ENCODE results near the gene SMNDC1.
"Not testable (repeated sequence)": the region's sequence is repeated elsewhere in the genome, so short reads cannot be mapped to it uniquely, and the experiment has no call there.

Gene SMNDC1

DNA sequence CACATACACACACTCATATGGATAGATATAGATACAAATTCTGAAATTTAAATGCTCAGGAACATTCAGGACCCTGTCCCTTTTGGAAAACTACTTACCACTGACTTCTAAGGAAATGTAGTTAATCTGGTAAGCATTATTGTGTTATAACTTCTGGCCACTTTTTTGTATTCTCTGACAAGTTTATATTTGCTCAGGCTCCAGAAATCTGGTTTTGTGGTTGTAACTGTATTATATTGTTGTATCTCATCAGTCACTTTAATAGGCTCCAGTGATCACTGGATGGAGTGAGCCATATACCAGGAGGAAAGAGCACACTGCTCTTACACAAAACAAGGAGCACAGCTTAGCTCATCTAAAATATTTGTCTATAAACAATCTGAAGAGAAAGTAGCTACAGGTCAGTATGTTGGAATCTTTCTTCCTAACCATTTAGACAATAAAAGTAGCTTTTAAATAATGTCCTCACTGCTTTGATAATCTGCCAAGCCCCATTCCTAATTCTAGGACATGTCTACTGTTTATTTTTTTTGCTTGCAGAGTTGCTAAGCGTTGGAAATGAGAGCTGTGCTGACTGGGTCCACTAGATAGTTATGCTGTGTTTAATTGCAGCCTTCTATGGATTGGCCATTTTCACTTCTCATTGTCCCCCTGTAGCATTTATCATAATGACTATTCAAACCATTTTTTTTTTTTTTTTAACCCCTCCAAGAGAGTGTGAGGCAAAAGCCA lies 43.8 kb downstream of the SMNDC1 start:
- in situ Hi-C loops (cut with MboI; ENCODE audit: low sequenced_read_pairs), result no loop called here

DNA sequence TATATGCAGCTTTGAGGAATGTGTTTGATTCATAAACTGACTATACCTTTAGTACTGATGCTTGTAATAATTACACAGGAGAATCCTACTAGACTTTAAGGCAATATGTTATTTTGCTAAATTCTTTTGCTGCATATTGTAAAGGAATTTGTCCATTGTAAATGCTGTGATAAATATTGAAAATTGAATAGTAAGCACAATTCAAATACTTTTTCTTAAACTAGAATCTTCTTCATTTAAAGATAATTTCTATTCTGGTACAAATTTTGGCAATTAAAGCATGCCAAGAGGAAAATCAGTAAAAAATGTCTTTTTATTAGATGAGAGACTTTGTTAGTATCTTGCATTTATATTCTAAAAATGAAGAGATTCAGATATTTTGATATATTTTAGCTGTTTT lies 45.4 kb downstream of the SMNDC1 start:
- in situ Hi-C loops (cut with MboI; ENCODE audit: low sequenced_read_pairs), result no loop called here

DNA sequence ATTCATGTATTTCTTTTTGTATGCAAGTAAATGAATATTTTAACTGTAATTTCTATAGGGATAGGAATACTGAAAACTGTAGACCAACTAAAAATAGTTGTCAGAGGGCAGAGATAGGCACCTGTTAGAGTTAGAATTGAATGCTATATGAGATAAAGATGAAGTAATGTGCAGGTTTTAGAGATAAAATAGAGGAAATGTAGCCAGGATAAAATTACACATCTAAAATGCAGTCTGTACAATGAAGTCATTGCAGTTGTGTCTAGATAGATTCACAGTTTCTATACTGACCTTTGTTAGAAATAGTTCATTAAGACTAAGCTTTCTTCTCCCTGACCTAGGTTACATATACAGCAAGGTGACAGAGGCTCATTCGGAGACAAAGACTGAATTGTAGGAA lies 46.2 kb downstream of the SMNDC1 start:
- in situ Hi-C loops (cut with MboI; ENCODE audit: low sequenced_read_pairs), result no loop called here

DNA sequence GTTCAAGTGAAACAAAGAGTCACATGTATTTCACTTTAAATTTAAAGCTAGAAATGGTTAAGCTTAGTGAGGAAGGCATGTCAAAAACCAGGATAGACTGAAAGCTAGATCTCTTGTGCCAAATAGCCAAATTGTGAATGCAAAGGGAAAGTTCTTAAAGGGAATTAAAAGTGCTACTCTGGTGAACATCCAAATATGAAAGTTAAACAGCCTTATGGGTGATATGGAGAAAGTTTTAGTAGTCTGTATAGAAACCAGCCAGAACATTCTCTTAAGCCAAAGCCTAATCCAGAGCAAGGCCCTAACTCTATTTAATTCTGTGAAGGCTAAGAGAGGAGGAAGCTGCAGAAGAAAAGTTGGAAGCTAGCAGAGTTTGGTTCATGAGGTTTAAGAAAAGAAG lies 50.3 kb downstream of the SMNDC1 start:
- in situ Hi-C loops (cut with MboI; ENCODE audit: low sequenced_read_pairs), result no loop called here

DNA sequence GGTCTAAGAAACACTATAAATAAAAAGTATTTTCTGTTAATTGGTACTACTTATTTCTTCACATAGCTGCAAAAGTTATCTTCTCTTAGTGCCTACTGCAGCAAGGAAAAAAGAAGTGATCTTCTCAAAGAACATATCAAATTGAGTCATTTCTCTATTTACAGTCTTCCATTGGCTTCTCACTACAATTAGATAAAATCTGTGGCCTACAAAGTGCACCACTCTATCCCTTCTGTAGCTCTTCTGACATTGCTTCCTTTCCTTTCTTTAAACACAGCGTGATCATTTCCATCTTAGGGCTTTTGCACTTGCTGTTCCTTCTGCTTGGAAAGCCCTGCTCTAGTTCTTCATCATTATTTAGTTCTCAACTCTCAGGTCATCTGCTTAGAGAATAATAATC lies 52.6 kb downstream of the SMNDC1 start:
- in situ Hi-C loops (cut with MboI; ENCODE audit: low sequenced_read_pairs), result no loop called here

DNA sequence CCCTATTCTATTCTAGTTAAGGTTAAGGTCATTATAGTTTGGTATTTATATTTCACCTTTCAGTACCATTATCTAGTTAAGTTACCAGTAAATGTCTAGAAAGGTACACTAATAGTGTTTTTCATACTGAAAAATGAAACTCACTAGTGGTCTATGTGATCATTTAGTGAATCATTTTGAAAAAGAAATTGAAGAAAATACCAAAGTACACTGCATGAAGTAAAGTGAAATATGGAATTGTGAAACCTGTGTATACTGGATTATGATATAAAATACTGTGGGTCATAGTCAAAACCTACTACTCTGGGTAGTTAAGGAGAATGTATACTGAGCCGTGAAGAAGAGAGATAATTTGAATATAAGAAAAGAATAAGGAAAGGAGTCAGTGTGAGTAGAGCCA lies 53.3 kb downstream of the SMNDC1 start:
- in situ Hi-C loops (cut with MboI; ENCODE audit: low sequenced_read_pairs), result not testable (repeated sequence)

DNA sequence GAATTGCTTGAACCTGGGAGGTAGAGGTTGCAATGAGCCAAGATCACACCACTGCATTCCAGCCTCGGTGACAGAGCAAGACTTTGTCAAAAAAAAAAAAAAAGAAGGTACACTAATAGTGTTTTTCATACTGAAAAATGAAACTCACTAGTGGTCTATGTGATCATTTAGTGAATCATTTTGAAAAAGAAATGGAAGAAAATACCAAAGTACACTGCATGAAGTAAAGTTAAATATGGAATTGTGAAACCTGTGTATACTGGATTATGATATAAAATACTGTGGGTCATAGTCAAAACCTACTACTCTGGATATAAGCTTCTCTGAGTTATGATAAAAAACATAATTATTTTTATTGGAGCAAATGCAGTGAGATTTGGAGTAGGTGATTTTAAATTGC lies 55.2 kb downstream of the SMNDC1 start:
- in situ Hi-C loops (cut with MboI; ENCODE audit: low sequenced_read_pairs), result not testable (repeated sequence)

DNA sequence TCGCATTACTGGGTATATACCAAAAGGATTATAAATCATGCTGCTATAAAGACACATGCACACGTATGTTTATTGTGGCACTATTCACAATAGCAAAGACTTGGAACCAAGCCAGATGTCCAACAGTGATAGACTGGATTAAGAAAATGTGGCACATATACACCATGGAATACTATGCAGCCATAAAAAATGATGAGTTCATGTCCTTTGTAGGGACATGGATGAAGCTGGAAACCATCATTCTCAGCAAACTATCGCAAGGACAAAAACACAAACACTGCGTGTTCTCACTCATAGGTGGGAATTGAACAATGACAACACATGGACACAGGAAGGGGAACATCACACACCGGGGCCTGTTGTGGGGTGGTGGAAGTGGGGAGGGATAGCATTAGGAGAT lies 56.9 kb downstream of the SMNDC1 start:
- in situ Hi-C loops (cut with MboI; ENCODE audit: low sequenced_read_pairs), result not testable (repeated sequence)

DNA sequence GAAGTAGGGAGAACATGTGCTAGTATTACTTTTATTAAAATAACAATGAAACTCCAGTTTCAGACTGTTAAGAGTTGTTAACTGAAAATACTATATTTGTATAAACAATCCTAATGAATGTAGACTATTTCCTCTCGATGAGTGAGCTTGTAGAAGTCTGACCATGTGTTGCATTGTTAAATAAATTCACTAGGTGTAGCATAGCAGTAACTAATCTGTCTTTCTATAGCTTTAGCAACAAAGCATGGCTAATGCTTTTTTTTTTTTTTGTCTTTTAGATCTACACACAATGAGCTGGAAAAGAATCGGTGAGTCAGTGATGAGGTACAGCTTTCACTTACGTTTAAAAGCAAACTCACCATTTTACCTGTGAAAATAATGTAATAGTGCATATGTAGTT lies 60.2 kb downstream of the SMNDC1 start:
- in situ Hi-C loops (cut with MboI; ENCODE audit: low sequenced_read_pairs), result no loop called here

DNA sequence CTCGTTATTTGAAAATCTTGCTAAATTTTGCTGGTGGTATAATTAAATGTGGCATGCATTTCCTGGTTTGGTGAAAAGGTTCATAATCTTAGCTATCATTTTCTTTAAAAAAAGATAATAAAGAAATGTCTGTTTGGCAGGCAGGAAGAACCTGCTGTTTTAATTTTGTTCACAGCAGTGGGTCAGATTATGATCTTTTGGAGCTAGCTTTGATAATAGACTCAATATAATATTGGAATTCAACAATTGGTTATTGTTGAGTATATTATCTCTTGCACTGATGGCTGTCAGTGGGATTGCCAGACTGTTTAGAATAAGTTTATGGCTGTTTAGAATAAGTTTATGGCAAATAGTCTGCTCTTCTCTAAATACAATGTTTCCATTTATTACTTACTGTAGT lies 62.2 kb downstream of the SMNDC1 start:
- in situ Hi-C loops (cut with MboI; ENCODE audit: low sequenced_read_pairs), result no loop called here

DNA sequence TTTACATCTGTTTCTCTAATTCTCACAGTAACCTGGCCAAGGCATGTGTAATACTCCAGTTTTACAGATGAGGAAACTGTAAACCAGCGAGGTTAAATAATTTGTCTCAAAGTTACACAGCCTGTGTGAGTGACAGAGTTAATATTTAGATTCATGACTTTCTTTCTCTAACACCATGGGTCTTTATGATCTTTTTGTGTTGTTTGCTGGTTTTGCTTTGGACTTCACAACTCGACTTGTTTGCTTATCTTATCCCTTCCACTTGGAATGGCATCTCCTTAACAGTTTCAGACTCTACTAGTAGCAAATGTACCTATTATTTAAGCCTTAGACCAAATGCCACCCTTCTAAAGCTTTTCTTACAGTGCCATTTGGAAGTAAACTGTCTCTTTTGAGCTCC lies 62.9 kb downstream of the SMNDC1 start:
- in situ Hi-C loops (cut with MboI; ENCODE audit: low sequenced_read_pairs), result no loop called here

DNA sequence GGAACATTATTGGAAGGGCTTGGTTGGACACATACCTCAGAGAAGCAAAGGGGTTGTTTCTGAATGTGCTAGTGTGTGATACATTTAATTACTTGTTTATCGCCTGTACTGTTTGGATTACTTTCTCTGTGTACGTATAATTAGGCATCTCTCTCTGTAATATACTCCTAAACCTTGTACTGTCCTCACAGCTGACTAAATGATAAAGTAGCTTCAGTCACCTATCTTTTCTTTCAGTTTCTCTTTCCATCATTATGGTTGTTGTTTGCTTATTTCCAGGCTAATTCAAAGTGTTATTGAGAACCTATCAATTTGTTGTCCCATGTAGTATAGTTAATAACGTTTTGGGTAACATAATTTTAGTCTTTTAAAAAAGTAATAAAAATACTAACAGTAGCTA lies 63.3 kb downstream of the SMNDC1 start:
- in situ Hi-C loops (cut with MboI; ENCODE audit: low sequenced_read_pairs), result no loop called here

All from HL-60/S4 (cell line).